Measurements from ENCODE around the gene UGT3A2. TPM values are rescaled to one million over a fixed set of nuclear protein-coding genes. Genes with fewer than 3 reads are reported as not detected.
"Not testable (repeated sequence)": the region's sequence is repeated elsewhere in the genome, so short reads cannot be mapped to it uniquely, and the experiment has no call there.

Gene UGT3A2
- total RNA-seq, 1 donor from 2014 or later = not detected

DNA sequence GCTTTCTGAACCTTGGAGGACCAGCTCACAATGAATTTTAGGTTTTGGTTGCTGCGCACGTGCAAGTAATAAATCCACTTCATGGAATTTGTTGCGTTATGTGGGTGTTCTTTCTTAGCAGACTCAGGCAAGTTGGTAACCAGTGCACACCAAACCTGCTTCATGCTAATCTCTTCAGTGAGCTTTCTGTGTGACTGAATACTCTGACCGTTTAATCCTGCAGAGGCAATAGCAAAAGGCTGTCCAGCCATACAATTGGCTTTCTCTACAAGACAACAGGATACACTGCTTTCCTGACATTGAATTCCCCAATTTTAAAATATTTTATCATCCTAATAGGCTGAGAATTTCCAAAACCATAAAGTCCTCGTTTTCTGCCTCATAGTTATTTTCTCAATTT is 10.3 kb downstream of the UGT3A2 start:
- DNase-seq (ENCODE audit: missing footprints) (no peak), ATAC-seq (no peak)
- intact Hi-C loops (cut with DNase I) = no loop called here

- ATAC-seq (no peak), DNase-seq (ENCODE audit: missing footprints) (no peak)
- intact Hi-C loops (cut with DNase I) = no loop called here
Measured at GRCh38 chr5:36055984-36056383, 10.7 kb downstream of the UGT3A2 start.

DNA sequence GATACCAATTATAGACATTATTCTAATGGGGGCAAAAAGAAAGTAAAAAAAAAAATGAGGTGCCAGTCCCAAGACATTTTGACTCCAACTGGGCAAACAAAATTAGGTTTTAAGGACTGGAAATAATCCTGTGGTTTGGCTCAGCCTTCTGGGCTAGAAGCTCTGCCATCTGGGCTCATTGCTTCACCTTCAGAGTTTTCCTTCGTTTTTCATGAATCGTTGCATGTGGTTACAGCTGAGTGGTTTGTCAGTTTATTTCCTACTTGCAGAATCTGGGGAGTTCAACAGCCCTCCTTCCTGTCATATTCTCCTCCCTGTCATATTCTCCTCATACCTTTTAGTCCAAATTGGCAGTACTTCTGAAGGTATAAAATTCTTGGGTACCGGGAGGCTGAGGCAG is 12.0 kb downstream of the UGT3A2 start:
- ATAC-seq = no peak
- intact Hi-C loops (cut with DNase I) = no loop called here
- DNase-seq (ENCODE audit: missing footprints) = no peak

GRCh38 chr5:36052538-36052937 is 14.1 kb downstream of the UGT3A2 start:
- DNase-seq (ENCODE audit: missing footprints) (no peak), ATAC-seq (no peak)
- intact Hi-C loops (cut with DNase I) = no loop called here

DNA sequence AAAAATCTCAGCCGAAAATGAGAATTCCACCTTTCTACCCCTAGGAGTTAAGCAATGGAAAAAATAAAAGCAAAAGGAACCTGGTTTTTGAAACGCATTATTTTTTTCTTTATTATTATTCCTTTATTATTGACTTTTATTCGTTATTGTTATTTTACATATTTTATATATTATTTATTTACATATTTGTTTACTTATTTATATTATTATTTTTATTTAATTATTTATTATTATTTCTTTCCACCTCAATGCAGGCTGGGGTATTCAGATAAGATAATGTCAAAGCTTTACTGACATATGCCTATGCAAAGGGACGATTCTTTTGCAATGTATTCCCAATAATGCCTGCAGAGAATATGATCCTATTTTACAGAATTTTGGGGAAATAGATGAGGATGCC is 16.7 kb downstream of the UGT3A2 start:
- intact Hi-C loops (cut with DNase I) = no loop called here
- ATAC-seq = no peak
- DNase-seq (ENCODE audit: missing footprints) = no peak

DNA sequence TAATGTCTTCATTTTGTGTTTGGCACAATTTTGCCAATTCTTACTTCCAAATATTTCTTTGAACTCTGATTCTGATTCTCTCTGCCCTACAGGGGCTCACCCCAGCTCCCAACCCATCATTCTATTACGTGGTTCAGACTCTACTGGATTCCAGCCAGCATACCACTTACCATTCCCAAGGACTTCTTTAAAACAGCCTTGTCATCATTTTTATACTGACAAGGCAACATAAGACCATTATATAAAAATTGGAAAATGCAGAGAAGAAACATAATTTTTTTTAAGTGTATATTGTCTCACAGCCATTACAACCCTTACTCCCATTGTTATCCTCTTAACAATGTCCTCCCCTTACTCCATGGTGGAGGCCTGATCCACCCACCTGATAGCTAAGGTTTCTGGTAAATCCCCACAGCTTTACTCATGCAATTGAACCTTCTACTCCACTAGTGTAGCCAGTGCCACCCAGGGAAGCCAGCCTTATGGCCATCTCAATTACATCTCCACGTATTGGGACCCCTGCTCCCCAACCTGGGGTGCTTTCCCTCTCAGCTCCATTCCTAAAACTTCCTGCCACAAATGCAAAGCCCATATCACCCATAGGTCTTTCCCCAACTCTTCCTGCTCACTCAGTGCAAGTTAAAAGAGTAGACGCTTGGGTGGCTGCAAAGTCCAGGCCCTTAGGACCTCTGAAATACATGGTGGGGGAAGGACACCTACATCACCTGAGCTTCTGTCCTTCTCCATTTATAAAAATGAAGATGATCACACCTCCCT is 19.1 kb downstream of the UGT3A2 start:
- DNase-seq (ENCODE audit: missing footprints) (no peak), ATAC-seq (no peak)
- intact Hi-C loops (cut with DNase I) = no loop called here

- intact Hi-C loops (cut with DNase I) = no loop called here
- no peak for ATAC-seq
Measured at GRCh38 chr5:36045895-36046294, 20.8 kb downstream of the UGT3A2 start.

GRCh38 chr5:36041537-36041845 is 25.2 kb downstream of the UGT3A2 start:
- ATAC-seq (no peak), DNase-seq (ENCODE audit: missing footprints) (no peak)
- intact Hi-C loops (cut with DNase I) = no loop called here

More at GRCh38 chr5:36045895-36046294, 20.8 kb downstream of the UGT3A2 start:
- no peak for DNase-seq (ENCODE audit: missing footprints)

DNA sequence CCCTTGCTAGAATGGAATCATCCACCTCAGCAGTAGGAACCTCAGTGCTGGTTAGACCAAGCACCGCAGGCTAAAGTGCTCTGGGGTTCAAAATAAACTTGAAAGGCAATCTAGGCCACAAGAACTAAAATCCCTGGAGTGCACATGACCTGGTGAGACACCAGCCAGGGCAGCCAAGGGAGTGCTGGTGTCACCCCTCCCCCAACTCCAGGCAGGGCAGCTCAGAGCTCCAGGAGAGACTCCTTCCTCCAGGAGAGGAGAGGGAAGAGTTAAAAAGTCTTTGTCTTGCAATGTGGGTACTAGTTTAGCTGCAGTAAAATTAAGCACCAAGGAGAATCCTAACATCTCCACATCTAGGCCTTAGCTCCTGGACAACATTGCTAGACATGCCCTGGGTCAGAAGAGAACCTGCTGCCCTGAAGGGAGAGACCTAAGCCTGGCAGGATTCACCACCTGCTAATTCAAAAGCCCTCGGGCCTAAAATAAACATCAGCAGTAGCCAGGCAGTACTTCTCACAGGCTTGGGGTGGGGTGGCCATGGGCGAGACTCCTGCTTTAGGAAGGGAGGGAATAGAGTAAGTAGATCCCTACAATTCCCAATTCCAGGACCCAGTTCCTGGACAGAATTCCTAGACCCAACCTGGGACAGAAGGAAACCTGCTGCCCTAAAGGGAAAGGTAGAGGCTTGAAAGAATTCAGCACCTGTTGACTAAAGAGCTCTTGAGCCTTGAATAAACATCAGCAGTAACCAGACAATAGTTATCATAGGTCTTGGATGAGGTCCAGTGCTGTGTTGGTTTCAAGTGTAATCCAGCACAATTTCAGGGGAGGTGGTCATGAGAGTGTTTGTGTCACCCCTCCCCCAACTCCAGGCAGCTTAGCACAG is 25.8 kb downstream of the UGT3A2 start:
- ATAC-seq = no peak
- intact Hi-C loops (cut with DNase I) = no loop called here
- DNase-seq (ENCODE audit: missing footprints) = no peak

- no peak for DNase-seq (ENCODE audit: missing footprints)
- intact Hi-C loops (cut with DNase I) = no loop called here
- ATAC-seq = no peak
Measured at GRCh38 chr5:36035696-36036095, 31.0 kb downstream of the UGT3A2 start.

GRCh38 chr5:36034536-36035134 is 32.0 kb downstream of the UGT3A2 start:
- DNase-seq (ENCODE audit: missing footprints); intact Hi-C loops (cut with DNase I); ATAC-seq: not testable (repeated sequence)

DNA sequence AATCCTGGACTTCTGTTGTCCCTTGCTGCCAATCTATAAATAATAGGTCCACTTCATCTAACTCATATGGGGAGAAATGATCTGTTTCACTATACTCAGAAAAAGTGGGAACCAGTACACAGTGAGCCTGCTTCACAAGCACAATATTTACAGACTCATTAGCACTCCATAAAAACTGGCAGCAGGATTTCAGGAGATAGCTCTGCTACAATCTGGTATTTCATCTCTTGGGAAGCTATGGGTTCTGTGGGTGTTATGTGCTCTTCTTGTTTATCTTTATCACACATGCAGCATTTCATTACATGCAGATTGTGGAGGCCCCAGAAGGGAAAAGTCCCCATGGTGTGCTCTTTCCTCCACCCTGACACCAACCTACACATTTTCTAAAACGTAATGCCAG is 33.2 kb downstream of the UGT3A2 start:
- ATAC-seq = no peak
- DNase-seq (ENCODE audit: missing footprints) = no peak
- intact Hi-C loops (cut with DNase I) = no loop called here

DNA sequence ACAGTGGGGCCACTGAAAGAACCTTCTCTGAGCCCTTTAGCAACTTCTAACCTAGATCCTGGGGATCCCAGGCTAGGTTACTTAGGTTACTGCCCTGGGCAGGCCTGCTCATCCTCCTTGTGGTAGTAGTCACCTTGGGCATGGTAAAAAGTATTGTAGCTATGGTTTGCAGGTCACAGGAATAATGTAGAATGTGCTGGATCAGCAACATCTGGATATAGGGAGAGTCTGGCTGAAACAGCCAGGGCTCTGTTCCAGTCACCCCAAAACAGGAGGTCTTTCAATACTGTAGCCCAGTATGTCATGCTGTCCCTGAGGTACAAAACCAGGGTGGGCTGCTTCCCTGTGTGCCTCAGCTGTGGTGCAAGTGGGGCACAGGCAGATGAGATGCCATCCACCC is 33.6 kb downstream of the UGT3A2 start:
- intact Hi-C loops (cut with DNase I) = no loop called here
- DNase-seq (ENCODE audit: missing footprints) (no peak), ATAC-seq (no peak)

DNA sequence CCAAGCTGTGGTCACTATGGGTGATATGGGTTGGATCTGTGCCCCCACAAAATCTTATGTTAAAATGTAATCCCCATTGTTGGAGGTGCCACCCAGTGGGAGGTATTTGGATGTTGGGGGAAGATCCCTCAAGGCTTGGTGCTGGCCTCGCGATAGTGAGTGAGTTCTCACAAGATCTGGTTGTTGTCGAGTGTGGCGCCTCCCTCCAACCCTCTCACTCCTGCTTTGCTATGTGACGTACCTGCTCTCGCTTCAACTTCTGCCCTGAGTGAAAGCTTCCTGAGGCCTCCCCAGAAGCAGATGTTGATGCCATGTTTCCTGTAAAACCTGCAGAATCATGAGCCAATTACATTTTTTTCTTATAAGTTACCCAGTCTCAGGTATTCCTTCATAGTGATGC is 35.5 kb downstream of the UGT3A2 start:
- DNase-seq (ENCODE audit: missing footprints) (no peak), ATAC-seq (no peak)
- intact Hi-C loops (cut with DNase I) = no loop called here

GRCh38 chr5:36029914-36030313 is 36.8 kb downstream of the UGT3A2 start:
- no peak for DNase-seq (ENCODE audit: missing footprints)
- no peak for ATAC-seq
- intact Hi-C loops (cut with DNase I) = no loop called here

DNA sequence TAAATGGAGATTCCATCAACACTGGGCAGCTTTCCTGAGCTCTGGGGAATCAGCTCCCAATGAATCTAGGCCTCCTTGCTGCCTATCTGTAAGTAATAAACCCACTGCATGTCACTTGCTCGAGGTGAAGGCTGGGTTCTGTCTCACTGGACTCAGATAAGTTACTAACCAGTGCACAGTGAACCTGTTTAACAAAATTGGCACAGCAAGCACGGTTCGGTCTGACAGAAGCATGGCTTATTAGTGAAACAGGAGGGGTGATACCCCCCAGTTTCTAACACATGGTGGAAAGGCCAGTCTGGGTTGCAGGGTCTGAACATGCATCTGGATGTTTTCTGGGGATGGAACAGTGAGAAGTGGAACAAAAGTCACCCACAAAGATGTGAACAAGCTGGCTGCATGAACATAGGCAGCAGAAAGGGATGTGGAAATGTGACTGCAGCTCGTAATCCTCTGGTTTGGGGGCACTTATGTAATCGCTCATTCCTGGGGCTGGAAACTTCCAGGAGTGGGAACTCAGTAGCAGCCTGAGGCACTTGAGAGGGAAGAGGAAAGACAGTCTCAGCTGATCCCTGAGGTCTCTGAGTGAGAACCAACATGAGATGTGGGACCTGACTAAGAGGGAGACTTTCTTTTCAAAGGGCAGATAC is 37.7 kb downstream of the UGT3A2 start:
- ATAC-seq (no peak), DNase-seq (ENCODE audit: missing footprints) (no peak)
- intact Hi-C loops (cut with DNase I) = no loop called here

DNA sequence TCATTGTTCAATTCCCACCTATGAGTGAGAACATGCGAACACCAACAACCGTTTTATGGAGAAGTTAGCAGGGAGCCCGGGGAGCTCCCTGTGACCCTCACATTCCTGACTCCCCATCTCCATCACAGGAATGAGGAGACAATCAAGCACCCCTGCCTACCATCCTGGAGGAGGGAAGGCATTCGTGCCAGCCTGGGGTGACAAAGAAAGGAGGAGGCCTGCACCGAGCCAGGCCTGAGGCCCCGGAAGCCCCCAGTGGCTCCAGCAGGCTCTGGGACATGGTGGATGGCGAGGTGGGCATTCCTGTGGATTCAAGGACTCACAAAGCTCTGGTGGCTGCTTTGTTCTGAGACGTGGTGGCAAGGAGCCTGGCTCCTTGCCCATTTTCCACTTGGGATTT is 39.0 kb downstream of the UGT3A2 start:
- ATAC-seq (no peak), DNase-seq (ENCODE audit: missing footprints) (no peak)
- intact Hi-C loops (cut with DNase I) = no loop called here

DNA sequence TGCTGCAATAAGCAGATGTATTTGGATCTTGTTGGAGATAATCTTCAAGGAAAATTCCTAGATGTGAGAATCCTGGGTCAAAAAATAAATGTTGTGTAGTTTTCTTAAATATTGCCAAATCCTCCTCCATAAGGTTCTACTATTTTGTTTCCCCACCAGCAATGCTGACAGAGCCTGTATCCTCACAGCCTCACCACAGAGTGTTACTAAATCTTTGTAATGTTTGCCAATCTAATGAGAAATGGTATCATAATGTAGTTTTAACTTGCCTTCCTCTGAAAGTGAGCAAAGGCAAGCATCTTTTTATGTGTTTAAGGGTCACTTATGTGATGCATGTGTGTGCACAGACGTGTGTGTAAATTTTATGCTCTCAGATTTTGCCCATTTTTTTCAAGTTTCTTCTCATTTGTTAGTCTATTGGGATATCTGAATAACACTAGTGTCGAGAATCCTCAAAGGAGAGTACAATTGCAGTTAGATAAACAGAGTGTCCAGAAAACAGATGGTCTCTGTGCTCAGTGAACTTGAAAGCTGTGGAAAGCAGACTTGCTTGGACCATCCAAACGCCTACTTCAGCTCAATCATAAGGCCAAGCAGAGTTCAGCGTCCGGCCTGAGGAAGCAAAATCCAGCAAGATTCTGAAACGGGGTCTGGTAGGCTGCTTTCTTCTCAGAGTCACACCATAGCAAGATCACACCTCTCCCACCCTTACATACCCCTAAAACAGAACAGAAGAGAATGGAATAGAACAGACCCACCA is 39.8 kb downstream of the UGT3A2 start:
- DNase-seq (ENCODE audit: missing footprints) = no peak
- no peak for ATAC-seq
- intact Hi-C loops (cut with DNase I) = no loop called here

GRCh38 chr5:36022246-36022645 is 44.4 kb downstream of the UGT3A2 start:
- DNase-seq (ENCODE audit: missing footprints); intact Hi-C loops (cut with DNase I); ATAC-seq: not testable (repeated sequence)
